GM19099 (cell line): Measurements from ENCODE around the gene HAUS6.

Experiments
- POLR2A ChIP-seq: IDR thresholded peaks from 3 replicates; pipeline ENCODE4 v1.6.1; 2011; ENCODE audit warnings: low read depth; ENCODE audit not compliant: insufficient read length; ENCODE audit errors: extremely low read depth

HAUS6 gene, protein sequence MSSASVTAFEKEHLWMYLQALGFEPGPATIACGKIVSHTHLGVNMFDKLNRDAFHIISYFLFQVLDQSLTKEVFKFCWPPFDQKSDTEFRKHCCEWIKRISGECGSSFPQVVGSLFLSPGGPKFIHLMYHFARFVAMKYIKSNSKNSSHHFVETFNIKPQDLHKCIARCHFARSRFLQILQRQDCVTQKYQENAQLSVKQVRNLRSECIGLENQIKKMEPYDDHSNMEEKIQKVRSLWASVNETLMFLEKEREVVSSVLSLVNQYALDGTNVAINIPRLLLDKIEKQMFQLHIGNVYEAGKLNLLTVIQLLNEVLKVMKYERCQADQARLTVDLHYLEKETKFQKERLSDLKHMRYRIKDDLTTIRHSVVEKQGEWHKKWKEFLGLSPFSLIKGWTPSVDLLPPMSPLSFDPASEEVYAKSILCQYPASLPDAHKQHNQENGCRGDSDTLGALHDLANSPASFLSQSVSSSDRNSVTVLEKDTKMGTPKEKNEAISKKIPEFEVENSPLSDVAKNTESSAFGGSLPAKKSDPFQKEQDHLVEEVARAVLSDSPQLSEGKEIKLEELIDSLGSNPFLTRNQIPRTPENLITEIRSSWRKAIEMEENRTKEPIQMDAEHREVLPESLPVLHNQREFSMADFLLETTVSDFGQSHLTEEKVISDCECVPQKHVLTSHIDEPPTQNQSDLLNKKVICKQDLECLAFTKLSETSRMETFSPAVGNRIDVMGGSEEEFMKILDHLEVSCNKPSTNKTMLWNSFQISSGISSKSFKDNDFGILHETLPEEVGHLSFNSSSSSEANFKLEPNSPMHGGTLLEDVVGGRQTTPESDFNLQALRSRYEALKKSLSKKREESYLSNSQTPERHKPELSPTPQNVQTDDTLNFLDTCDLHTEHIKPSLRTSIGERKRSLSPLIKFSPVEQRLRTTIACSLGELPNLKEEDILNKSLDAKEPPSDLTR

DNA sequence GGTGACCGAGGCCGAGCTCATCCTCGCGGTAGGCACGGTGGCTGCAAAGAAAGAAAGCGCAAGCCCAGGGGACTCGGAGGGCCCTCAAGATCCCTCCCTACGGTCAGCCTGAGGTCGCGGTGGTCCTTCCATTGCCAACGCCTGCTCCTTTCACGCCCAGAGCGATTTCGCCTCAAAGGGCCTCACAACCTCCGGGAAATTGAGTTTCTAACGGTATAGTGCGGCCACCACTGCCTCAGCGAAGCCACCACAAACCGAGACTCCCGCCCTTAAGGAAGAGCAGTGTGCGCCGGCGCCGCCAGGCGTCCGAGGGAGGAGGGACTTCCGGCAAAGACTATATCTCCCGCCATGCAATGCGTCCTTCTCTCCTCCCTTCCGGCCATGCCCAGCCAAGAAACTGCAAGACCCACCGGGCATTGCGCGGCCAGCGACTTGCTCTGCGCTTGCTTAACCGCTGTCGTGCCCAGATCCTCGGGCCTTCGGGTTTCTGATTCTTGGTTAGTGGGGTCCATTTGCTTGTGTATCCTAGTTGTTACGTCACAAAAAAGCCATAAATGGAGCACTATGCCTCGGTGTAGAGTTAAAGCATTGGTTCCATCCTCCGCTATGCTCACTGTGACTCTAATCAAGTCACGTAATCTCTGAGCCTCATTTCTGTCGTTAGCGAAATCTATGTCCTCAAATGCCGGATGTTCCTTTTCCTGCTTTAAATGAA, at the start of gene HAUS6:
HAUS6 (minus strand) TSS at position 274 of the 715 bp plus-strand sequence; CDS start at position 21, 253 bp downstream.
- TF ChIP-seq POLR2A = peak; percentile 82

DNA sequence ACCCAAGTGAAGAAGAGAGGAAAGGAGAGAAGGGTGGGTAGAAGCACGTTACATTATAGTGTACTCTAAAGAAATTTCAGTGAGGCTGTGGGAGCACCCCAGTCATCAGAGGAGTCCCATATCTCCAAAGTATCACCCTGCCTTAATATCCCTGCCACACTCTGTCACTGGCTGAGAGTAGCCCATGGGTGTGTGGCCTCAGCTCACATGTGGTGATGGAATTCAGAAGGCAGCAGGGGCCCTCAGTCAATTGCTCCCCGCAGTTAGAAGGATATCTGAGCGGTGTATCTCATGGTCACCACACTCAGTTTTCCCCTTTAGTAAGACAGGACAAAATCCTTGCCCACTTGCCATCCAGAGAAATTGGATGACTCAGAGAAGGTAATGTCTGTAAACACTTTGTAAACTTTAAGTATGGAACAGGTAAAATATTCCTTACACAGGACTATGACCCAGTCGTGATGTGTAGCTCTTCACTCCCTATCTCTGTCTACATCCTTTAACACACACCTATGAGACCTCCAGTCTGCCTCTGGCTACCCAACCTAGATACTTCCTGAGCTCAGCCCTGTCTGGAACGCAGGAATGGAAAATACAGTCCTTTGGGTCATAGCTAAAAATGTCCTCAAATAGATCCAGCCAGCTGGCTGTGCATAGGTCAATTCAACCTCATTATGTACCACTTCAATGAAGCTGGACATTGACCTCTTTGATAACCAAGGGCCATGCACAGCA, 48.9 kb upstream of the HAUS6 start:
- TF ChIP-seq POLR2A = no peak

DNA sequence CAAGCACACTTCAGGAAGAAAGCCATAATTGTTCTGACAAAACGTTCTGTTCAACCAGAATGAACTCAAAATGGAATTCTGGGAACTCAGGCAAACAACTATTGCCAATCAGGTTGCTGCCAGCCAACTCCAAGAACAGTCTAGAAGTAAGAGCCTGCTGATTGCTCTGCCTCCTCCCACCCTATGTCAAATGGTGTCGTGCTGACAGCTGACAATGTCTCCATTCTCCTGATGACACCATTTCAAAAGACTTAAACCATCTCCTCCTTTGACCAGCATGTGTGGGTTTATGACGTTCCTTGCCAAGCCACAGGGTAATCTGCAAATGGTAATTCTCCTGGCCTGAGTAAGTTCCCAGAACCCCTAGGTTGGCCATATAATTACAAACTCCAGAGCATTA, 46.5 kb upstream of the HAUS6 start:
- no peak for TF ChIP-seq POLR2A

DNA sequence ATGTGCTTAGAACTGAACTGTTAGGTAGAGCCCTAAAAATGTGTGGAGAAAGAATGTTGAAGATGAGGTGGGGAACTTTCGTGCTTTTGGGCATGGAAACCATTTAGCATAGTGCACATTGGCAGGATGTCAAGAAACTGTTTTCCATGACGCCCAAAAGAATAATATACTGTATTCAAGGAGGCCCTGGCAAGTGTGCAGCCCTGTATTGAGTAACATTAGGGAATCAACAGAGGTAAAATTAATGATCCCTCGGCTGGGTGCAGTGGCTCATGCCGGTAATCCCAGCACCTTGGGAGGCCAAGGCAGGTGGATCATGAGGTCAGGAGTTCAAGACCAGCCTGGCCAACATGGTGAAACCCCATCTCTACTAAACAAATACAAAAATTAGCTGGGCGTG, 45.5 kb upstream of the HAUS6 start:
- no peak for TF ChIP-seq POLR2A

DNA sequence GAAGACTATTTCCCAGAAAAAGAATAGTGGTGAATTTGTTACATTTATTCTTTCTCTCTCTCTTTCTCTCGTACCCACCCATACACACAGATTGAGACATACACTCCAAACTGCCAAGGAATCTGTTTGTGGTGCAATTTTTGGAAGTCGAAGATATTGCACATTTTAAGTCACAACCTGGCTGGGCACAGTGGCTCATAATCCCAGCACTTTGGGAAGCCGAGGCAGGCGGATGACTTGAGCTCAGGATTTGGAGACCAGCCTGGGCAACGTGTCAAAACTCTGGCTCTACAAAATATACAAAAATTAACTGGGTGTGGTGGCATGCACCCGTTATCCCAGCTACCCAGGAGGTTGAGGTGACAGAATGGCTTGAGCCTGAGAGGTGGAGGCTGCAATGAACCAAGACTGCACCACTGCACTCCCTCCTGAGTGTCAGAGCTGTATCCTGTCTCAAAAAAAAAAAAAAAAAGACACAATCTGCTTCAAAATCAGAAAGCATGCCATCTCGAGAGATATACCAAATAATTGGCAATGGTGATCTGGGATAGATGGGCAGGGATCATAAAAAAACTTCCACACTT, 43.8 kb upstream of the HAUS6 start:
- TF ChIP-seq POLR2A = no peak

DNA sequence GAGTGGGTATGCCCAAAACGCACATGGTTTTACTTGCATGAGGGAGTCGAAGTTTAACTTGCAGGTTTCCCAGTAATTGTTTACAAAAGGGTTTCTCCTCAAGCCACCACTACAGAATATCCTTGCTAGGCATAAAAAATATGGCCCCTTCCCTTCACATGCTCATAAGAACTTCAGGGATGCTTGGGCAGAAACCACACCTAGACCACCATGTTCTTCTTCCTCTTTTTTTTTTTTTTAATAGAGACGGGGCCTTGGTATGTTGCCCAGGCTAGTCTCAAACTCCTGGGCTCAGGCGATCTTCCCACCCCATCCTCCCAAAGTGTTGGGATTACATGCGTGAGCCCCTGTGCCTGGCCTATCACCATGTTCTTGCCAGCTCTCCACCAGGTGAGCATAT, 43.2 kb upstream of the HAUS6 start:
- no peak for TF ChIP-seq POLR2A

DNA sequence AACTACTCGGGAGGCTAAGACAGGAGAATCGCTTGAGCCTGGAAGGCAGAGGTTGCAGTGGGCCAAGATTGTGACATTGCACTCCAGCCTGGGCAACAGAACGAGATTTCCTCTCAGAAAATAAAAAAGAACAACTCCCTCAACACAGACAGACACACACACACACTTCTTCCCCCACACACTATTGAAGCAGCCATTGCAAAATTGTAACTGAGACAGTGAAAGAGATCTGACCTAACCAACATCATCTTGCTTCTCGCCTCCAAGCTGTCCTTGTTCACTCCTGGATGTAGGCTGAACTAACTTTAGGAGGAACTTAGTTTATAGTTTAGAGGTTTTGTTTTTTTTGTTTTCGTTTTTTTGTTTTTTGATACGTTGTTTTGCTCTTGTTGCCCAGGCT, 37.6 kb upstream of the HAUS6 start:
- no peak for TF ChIP-seq POLR2A

DNA sequence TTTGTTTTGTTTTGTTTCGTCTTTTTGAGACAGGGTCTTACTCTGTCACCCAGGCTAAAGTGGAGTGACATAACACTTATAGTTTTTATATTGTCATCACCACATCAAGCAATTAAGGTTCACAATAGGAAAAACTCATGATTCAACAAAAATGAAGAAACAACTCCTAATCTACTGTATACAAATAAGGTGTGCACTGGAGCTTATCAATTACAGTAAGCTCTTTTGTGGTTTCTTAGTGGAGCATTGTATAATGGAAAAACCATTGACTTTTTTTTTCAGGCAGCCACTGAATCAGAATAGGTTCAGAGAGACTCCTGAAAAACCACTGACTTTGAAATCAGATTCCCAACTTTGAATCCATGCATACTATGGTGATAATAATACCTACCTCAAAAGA, 35.4 kb upstream of the HAUS6 start:
- no peak for TF ChIP-seq POLR2A

DNA sequence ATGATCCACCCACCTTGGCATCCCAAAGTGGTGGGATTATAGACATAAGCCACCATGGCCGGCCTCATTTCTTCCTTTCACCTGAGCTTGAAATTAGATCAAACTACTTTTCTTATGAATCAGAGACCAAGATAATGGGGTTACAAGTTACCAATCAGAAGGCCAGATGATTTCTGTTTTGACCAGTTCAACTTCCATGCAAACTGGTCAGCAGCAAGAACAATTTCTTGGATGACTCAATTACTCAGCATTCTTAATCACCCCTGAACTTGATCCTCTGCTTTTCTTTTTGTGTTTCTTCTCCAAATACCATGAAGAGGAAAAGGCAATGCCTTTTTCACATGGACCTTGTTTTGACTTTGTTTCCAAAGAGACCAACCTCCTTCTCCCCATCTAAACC, 34.6 kb upstream of the HAUS6 start:
- TF ChIP-seq POLR2A = no peak

DNA sequence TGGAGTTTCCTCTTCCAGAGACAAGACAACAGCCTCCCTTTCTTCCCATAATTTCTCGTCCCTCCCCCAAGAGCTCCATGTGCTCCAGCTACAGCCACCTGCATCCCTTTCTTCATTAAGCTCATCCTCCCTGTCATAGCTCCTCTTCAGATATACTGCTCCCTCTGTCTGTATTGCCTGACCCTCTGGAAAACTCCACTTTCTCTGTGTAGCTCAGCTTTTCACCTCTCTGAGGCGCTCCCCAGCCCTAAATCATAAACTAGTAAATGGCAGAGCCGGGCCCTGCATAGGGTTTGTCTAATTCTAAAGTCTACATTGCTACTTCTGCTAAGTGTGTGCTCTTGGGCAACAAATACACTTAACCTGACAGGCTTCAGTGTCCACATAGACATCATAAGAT, 33.4 kb upstream of the HAUS6 start:
- no peak for TF ChIP-seq POLR2A

DNA sequence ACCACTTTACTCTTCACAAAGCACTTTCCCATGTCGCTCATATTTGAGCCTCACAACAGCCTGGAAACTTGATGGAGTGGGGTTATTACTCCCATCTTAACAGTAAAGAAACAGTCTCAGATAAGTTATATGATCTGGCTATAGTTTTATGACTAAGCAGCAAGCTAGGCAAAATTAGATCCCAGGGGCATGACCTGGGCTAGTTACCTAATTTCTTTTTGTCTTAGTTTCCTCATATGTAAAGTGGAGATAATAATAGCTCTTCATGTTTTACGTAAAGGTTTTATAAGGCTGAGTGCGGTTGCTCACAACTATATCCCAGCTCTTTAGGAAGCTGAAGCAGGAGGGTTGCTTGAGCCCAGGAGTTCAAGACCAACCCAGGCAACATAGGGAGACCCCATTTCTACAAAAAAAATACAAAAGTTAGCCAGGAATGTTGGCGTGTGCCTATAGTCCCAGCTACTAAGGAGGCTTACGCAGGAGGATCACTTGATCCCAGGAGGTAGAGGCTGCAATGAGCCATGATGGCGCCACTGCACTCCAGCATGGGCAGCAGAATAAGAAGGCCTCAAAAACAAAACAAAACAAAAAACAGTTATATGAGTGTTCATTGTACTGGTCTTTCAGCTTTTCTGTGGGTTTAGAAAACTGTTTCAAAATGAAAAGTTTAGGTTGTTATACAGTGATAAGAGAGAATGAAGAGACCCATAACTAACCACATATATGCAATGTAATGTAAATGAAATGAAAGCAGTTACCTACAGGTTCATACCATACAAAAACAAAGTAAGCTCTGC, 31.0 kb upstream of the HAUS6 start:
- TF ChIP-seq POLR2A = no peak

DNA sequence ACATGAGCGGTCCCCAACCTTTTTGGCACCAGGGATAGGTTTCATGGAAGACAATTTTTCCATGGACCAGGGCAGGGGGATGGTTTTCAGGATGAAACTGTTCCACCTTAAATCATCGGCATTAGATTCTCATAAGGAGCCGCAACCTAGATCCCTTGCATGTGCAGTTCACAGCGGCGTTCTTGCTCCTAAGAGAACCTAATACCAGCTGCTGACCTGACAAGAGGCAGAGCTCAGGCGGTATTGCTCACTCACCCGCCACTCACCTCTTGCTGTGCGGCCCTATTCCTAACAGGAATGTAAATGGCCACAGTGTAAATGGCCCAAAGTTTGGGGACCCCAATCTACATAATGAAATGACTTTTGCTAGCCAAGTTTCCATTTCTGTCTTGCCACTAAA, 27.7 kb upstream of the HAUS6 start:
- no peak for TF ChIP-seq POLR2A

DNA sequence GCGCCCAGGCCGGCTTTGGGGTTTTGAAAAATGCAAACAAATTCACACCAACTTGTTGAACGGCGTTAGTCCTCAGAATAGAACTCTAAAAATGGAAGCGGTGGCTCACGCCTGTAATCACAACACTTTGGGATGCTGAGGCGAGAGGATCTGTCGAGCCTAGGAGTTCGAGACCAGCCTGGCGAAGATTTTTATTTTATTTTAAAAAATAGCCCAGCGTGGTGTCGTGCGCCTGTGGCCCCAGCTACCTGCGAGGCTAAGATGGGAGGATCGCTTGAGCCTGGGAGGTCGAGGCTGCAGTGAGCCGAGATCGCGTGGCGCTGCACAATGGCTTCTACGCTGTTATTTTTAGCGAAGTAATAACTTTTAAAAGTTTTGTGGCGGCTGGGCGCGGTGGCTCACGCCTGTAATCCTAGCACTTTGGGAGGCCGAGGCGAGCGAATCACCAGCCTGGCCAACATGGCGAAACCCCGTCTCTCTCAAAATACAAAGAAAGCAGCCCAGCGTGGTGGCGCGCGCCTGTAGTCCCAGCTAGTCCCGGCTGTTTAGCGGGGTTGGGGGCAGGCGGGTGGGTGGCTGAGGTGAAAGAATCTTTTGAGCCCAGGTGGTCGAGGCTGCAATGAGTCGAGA, 25.3 kb upstream of the HAUS6 start:
- no peak for TF ChIP-seq POLR2A
